DMS79 (cell line): ENCODE data around the gene MIB2.

Experiments
- DNase-seq: peaks from one replicate; lab custom pipeline; 2025; lab: John Stamatoyannopoulos, UW

MIB2 gene

GRCh38 chr1:1614204-1614953 lies 921 bp upstream of the MIB2 start:
- DNase-seq, result no peak

- DNase-seq, result no peak
Observed at GRCh38 chr1:1614954-1615255, 395 bp upstream of the MIB2 start.

DNA sequence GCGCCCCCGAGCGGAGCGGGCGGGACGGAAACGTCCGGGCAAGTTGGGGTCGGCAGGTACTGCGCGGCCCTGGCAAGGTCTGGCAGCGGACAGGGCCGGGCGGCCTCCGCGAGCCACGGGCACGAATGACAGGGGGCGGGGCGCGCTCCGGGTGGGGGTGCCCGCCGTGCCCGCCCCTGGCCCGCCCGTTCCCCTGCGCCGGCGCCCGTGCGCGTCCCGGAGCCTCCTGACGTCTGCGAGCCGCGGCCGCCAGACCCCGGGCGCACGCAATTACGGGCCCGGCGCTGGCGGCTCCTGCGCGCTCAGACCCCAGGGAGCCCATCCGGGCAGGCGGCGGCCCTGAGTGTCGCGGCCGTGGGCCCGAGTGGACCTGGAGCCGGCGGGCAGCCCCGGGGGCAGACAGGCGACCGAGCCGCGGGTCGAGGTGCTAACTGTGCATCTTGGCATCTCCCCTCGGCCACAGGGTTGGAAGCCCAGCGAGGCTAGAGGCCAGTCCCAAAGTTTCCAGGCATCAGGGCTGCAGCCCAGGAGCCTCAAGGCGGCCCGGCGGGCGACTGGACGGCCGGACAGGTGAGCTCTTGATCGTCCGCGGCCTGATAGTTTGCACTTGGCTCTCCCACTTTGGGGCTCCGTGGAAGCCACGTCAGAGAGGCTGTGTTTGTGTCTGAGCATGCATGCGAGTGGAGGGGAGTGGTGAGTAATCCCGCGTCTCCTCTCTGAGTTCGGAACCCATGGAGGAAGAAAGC lies 918 bp downstream of the MIB2 start:
- no peak for DNase-seq

DNA sequence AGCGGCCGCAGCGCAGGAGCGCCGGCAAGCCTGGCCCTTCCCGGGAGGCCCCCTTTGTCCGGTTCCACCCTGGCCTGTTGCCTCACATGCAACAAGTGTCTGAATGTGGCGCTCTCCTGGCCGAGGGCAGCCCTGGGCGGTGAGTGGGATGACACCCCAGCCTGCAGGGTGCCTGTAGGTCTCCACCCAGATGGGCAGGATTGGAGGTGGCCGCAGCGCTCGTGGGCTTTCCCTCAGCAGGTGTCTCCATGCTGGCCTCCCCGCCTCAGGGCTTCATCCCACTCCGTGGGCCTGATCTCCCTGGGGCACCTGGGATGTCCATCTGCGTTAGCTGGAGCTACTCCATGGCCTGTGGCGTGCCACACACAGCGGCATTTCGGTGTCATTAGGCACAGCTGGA lies 1.5 kb downstream of the MIB2 start:
- DNase-seq, result no peak

GRCh38 chr1:1617516-1617915 lies 2.2 kb downstream of the MIB2 start:
- DNase-seq, result no peak

GRCh38 chr1:1617925-1618324 lies 2.6 kb downstream of the MIB2 start:
- DNase-seq, result no peak

- no peak for DNase-seq
Observed at GRCh38 chr1:1618396-1619068, 3.2 kb downstream of the MIB2 start.

GRCh38 chr1:1619917-1620361 lies 4.6 kb downstream of the MIB2 start:
- DNase-seq, result no peak

DNA sequence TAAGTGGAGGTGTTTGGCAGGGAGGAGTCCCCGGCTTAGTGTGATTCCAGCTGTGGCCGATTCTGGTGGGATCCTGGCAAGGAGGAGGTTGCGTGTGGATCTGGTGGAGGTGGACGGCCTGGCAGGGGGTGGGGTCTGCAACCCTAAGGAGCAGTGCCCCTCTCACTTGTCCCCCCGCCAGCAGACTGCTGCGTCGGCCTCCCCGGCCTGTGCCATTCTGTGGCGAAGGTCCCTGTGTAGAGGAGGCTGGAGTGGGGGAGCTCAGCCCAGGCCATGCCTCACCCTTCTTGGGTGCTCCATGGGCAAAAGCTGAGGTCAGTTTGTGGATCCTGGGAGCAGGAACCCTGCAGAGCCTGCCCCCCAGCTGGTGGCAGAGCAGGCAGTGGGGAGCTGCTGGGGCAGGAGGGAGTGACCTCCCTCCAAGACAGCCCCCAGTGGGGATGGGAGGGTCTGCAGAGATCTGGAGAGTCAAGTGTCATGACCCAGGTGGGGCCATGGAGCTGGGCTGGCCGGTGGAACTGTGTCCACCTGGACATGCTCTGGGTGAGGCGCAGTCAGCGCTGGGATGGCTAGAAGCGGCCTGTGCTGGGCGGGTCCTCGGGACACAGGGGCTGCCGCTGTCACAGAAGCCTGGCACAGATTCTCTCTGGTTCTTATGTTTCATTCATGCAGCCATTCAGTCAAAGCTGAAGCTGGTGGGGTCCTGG lies 5.3 kb downstream of the MIB2 start:
- no peak for DNase-seq

DNA sequence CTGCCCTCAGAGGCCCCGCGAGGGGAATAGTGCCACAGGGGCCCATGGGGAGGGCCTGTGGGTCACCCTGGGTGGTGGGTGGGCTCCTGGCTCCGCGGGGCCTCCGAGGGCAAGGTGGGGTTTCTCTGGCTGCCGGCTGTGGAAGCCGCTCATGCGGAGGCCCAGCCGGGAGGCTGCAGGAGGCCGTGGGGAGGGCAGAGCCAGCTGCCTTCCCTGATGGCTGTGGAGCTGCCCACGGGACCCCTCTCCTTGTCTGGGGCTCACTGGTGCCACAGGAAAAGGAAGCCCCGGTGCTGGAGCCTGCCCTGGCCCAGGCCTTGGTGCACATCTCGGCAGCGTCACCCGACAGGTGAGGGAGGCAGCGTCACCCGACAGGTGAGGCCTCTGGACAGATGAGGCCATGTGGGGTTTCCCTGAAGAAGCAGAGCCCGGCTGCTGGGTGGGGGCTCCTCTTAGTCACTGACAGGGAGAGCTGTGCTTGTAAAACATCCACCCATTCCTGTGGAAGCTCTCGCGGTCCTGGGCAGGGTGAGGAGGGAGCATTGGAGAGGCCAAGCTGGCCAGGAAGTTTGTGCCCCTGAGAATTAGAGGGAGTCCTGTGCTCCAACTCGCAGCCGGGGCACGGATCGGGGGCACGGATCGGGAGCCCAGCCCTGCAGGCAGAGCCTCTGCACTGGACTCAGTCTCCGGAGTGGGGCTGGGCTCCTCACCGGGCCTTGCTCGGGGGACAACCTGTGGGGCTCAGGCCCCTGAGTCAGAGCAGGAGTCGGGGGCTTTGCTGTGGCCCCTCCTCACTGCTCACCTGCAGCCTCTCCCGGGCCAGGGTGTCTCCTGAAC lies 6.1 kb downstream of the MIB2 start:
- no peak for DNase-seq

DNA sequence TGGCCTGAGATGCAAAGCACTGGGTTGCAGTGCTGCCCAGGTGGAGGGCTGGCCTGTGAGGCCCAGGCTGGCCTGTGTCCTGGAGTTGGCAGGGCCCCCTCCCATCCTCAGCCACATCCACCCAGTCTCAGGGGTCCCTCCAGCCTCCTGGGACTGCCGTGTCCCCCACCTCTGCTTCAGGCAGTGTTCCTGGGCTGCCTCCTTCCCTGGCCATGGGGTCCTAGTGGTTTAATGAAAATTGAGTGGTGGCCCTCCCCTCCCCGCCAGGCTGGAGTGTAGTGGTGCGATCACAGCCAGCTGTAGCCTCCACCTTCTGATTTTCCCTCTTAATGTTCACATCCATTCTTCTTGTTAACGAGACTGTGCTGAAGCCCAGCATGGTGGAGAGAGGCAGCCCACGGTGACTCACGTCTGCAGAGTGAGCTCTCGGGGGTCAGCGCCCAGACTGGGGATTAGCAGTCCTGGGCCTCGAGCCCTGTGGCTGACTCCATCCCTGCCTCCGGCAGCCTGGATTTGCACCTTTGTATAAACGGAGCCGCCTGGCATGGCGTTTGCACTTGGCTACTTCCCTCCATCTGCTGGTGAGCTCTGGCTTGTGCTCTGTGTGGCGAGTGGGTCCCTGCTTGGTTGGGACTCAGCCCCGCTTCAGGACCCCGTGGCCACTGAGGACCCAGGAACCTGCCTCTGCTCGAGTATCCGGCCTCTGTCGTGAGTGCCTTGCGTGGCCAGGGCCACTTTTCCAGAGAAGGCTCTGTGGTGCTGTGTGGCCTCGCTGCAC lies 6.9 kb downstream of the MIB2 start:
- DNase-seq, result no peak

DNA sequence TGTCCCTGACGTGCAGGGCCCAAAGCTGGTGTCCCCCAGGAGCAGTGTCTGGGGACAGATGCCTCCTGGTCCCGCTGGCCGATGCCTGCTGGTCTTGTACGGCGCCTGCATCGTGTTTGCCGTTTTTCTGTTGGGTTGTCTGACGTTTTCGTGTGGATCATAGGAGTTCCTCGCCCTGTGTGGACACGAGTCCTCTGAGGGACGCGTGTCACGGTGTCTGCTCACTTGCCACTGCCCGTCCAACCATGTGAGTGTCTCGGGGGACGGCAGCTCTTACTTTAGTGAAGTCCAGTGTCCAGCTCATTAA lies 7.4 kb downstream of the MIB2 start:
- DNase-seq, result no peak

GRCh38 chr1:1623181-1623630 lies 7.9 kb downstream of the MIB2 start:
- DNase-seq, result no peak

DNA sequence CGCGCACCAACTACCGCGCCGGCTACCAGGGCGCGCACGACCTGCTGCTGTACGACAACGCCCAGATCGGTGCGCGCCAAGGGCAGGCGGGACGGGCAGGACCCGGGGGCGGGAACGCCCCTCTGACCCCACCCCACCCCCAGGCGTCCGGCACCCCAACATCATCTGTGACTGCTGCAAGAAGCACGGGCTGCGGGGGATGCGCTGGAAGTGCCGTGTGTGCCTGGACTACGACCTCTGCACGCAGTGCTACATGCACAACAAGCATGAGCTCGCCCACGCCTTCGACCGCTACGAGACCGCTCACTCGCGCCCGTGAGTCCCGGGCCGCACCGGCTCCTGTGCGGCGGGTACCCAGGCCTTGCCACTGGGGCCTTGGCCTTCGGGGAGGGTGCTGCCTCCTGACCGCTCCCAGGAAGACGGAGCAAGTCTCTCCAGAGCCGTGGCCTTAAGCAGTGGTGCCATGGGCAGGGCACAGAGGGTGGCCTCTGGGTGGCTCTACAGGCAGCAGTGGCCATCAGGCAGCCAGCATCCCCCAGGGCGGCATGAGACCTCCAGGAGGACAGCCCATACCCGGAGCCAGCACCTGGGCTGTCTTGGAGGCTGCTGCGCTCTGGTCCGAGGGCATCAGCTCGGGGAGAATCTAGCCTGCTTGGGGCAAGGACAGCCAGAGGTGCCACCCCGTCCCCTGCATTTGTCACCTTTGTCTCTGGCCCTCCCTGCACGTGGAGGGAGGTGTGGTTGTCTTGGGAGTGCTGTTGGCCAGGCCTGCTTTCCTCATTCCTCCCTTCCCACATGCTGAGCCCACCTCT lies 8.5 kb downstream of the MIB2 start:
- no peak for DNase-seq

DNA sequence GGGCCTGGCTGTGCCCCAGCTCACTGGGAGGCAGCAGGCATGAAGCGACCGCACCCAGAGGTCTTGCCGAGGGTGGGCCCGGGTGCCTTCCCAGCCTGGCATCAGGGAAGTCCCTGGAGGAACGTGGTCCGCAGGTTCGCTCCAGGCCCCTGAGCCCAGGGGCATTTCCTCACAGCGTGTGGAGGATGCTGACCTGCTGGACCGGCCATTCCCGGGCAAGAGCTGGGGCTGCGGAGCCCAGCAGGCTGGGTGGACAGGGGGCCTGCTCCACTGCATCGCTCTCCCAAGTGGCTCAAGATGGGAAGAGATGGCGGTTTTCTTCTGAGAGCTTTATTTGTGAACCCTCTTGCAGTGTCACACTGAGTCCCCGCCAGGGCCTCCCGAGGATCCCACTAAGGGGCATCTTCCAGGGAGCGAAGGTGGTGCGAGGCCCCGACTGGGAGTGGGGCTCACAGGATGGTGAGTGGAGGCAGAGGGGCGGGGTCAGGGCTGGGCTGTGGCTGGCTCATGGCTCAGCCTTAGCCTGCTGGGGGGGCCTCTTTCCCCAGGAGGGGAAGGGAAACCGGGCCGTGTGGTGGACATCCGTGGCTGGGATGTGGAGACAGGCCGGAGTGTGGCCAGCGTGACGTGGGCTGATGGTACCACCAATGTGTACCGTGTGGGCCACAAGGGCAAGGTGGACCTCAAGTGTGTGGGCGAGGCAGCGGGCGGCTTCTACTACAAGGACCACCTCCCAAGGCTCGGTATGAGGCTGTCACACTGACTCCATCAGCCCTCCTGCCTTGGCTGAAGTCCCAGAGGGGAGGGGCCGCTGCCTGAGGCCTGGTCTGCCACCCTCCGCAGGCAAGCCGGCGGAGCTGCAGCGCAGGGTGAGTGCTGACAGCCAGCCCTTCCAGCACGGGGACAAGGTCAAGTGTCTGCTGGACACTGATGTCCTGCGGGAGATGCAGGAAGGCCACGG lies 9.4 kb downstream of the MIB2 start:
- no peak for DNase-seq

GRCh38 chr1:1625404-1625775 lies 10.1 kb downstream of the MIB2 start:
- no peak for DNase-seq

DNA sequence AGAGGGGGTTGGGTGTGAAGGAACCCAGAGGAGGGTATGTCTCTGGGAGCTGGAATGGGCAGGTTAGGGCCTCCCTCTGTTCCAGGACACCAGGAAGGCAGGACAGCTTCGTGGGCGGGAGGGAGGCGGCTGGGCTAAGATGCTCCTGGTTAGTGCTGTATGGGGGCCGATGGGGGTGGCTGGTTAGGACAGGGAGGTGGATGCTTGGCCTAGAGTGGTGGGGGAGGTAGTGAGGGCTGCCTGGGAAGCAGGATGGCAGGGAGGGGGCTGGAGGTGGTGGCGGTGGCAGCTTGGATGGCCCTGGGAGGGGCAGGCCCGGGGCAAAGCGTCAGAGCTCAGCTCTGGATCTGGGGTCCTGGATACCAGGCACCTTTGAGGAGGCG lies 10.5 kb downstream of the MIB2 start:
- no peak for DNase-seq

DNA sequence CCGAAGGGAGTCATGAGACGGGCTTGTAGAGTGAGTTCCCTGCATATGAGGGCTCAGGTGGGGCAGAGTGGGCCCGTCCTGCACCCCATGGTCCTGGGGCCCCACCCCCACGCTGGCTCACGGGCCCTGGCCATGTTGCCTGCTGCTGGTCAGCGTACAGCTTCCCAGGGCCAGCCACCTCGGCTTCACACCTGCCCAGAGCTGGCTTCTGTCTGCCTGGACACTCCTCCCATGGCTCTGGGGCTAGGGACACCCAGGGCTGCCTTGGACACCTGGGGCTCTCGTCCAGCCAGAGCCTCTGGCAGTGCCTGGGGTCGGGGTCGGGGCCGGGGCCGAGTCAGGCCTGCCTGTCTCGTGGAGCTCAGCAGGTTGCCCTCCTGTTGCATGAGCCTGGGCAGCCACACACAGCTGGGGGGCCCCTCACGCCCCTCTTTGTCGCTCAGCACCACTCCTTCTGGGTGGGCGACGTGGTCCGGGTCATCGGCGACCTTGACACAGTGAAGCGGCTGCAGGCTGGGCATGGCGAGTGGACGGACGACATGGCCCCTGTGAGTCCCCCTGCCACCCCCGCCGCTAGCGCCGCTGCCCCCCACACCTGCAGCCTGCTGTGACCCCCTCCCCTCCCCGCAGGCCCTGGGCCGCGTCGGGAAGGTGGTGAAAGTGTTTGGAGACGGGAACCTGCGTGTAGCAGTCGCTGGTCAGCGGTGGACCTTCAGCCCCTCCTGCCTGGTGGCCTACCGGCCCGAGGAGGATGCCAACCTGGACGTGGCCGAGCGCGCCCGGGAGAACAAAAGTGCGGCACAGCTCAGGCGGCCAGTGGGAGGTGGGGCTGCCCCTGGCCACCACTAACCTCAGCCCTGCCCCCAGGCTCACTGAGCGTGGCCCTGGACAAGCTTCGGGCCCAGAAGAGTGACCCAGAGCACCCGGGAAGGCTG lies 11.2 kb downstream of the MIB2 start:
- no peak for DNase-seq
